ENCODE data around the gene ZMIZ2. TPM values are rescaled to one million over a fixed set of nuclear protein-coding genes. Genes with fewer than 3 reads are reported as not detected.

Gene ZMIZ2
- total RNA-seq, 2 donors from 2014 or later: 85.6 to 98.2 TPM

DNA sequence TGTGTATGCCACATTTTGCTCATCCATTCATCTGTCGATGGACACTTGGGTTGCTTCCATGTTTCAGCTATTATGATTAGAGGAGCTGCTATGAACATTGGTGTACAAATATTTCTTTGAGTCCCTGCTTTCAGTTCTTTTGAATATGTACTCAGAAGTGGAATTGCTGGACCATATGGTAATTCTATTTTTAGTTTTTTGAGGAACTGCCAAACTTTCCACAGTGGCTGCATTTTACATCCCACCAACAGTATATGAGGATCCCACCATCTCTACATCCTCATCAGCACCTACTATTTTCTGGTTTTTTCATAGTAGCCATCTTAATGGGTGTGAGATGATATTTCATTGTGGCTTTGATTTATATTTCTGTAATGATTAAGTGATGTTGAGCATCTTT lies 44.7 kb upstream of the ZMIZ2 start:
- H3K27me3 ChIP-seq (ENCODE audit: control insufficient read depth, insufficient read depth, low read length, poor library complexity, severe bottlenecking): no peaks in the 10 kb centered on the region
- no peak for DNase-seq
- H3K4me1 Mint-ChIP-seq: no peaks in the 10 kb centered on the region
- H3K27ac ChIP-seq (ENCODE audit: low read depth, low read length): no peak overlapping the region
- H3K36me3 ChIP-seq (ENCODE audit: control insufficient read depth, insufficient read depth, low read length): peaks cover 22% of the 10 kb centered on the region
- H3K9me3 Mint-ChIP-seq: peaks cover 12% of the 10 kb centered on the region
- no peak overlapping the region for H3K9ac ChIP-seq (ENCODE audit: extremely low read depth, low read length, poor library complexity, severe bottlenecking)
- no peak overlapping the region for H3K4me3 Mint-ChIP-seq
- no peak overlapping the region for H3K27ac Mint-ChIP-seq
- 83 to 94% methylated on average over 1 of the region's 1 CpG for WGBS, 2 experiments (ENCODE audit: insufficient coverage in 1 of 2, insufficient read length in 1 of 2)
- H3K9me3 ChIP-seq (ENCODE audit: control insufficient read depth, low read length): peaks cover 14% of the 10 kb centered on the region
- no peak overlapping the region for H3K4me3 ChIP-seq (ENCODE audit: low read length)
- peaks cover 67% of the 10 kb centered on the region for H3K36me3 Mint-ChIP-seq (ENCODE audit: low read depth)
- TF ChIP-seq, protein P1, sequence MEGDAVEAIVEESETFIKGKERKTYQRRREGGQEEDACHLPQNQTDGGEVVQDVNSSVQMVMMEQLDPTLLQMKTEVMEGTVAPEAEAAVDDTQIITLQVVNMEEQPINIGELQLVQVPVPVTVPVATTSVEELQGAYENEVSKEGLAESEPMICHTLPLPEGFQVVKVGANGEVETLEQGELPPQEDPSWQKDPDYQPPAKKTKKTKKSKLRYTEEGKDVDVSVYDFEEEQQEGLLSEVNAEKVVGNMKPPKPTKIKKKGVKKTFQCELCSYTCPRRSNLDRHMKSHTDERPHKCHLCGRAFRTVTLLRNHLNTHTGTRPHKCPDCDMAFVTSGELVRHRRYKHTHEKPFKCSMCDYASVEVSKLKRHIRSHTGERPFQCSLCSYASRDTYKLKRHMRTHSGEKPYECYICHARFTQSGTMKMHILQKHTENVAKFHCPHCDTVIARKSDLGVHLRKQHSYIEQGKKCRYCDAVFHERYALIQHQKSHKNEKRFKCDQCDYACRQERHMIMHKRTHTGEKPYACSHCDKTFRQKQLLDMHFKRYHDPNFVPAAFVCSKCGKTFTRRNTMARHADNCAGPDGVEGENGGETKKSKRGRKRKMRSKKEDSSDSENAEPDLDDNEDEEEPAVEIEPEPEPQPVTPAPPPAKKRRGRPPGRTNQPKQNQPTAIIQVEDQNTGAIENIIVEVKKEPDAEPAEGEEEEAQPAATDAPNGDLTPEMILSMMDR (conservative IDR thresholded peaks at IDR 0.05): no peak
- H3K27me3 Mint-ChIP-seq (ENCODE audit: insufficient read depth): no peaks in the 10 kb centered on the region
- no peaks in the 10 kb centered on the region for H3K4me1 ChIP-seq (ENCODE audit: control insufficient read depth, insufficient read depth, low read length)

DNA sequence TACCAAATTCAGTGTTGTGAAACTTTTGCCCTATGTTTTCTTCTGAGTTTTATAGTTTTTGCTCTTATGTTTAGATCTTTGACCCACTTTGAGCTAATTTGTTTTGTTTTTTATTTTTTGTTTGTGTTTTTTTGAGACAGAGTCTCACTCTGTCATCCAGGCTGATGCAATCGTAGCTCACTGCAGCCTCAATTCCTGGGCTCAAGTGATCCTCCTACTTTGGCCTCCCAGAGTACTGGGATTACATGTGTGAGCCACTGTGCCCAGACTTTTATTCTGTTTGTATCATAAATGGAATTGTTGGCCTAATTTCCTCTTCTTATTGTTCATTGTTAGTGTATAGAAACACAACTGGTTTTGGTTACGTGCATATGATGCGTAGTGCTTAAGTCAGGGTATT lies 43.2 kb upstream of the ZMIZ2 start:
- Histone ChIP-seq H3K27ac (ENCODE audit: low read depth, low read length) (no peak overlapping the region), H3K36me3 (ENCODE audit: control insufficient read depth, insufficient read depth, low read length) (peaks cover 8% of the 10 kb centered on the region), H3K9me3 (ENCODE audit: control insufficient read depth, low read length) (peaks cover 4% of the 10 kb centered on the region), H3K4me1 (ENCODE audit: control insufficient read depth, insufficient read depth, low read length) (no peaks in the 10 kb centered on the region), H3K9ac (ENCODE audit: extremely low read depth, low read length, poor library complexity, severe bottlenecking) (no peak overlapping the region), H3K27me3 (ENCODE audit: control insufficient read depth, insufficient read depth, low read length, poor library complexity, severe bottlenecking) (no peaks in the 10 kb centered on the region), H3K4me3 (ENCODE audit: low read length) (no peak overlapping the region)
- WGBS, 2 experiments (ENCODE audit: insufficient coverage in 1 of 2, insufficient read length in 1 of 2): 99 to 100% methylated on average over 3 of the region's 3 CpGs
- Mint-ChIP-seq H3K36me3 (ENCODE audit: low read depth) (peaks cover 57% of the 10 kb centered on the region), H3K9me3 (peaks cover 3% of the 10 kb centered on the region), H3K4me1 (no peaks in the 10 kb centered on the region), H3K4me3 (no peak overlapping the region), H3K27ac (no peak overlapping the region), H3K27me3 (ENCODE audit: insufficient read depth) (no peaks in the 10 kb centered on the region)
- TF ChIP-seq, protein P1 (conservative IDR thresholded peaks at IDR 0.05): no peak
- DNase-seq: no peak

DNA sequence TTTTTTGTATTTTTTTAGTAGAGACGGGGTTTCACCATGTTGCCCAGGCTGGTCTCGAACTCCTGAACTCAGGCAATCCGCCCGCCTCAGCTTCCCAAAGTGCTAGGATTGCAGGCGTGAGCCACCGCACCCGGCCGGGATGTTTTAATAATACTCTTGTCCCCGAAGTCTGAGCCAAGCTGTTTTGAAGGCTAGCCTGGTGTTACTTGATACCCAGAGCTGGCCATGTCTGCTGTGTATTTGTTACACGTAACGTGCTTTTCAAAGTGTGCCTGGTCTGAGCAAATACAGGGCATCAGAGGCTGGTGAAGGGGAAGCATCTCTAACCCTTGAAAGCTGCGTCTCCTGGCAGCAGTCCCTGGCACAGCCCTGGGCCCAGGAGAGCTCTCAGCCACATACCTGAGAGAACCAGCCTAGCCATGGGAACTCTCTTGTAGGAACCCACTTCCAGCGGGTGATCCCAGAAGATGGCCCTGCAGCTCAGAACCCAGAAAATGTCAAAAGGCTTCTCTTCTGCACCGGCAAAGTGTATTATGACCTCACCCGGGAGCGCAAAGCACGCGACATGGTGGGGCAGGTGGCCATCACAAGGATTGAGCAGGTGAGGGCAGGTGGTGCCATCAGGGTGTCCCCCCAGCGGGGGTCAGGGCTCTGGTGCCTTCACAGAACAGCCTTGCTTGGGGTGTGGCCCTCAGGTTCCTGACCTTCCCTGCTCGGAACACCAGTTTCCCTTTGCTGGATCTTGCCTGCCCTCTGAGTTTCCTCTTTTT lies 41.7 kb upstream of the ZMIZ2 start:
- Mint-ChIP-seq H3K4me1 (peaks cover 5% of the 10 kb centered on the region), H3K36me3 (ENCODE audit: low read depth) (peaks cover 41% of the 10 kb centered on the region), H3K9me3 (peaks cover 3% of the 10 kb centered on the region), H3K27me3 (ENCODE audit: insufficient read depth) (no peaks in the 10 kb centered on the region), H3K4me3 (no peak overlapping the region), H3K27ac (no peak overlapping the region)
- Histone ChIP-seq H3K9me3 (ENCODE audit: control insufficient read depth, low read length) (peaks cover 4% of the 10 kb centered on the region), H3K9ac (ENCODE audit: extremely low read depth, low read length, poor library complexity, severe bottlenecking) (no peak overlapping the region), H3K4me3 (ENCODE audit: low read length) (no peak overlapping the region), H3K27me3 (ENCODE audit: control insufficient read depth, insufficient read depth, low read length, poor library complexity, severe bottlenecking) (no peaks in the 10 kb centered on the region), H3K36me3 (ENCODE audit: control insufficient read depth, insufficient read depth, low read length) (peaks cover 8% of the 10 kb centered on the region), H3K4me1 (ENCODE audit: control insufficient read depth, insufficient read depth, low read length) (no peaks in the 10 kb centered on the region), H3K27ac (ENCODE audit: low read depth, low read length) (no peak overlapping the region)
- DNase-seq: no peak
- WGBS, 2 experiments (ENCODE audit: insufficient coverage in 1 of 2, insufficient read length in 1 of 2): 95 to 97% methylated on average over 20 of the region's 20 CpGs
- TF ChIP-seq, protein P1 (conservative IDR thresholded peaks at IDR 0.05): no peak
